ENCODE measurements around the gene KLHL7. TPM values are rescaled to one million over a fixed set of nuclear protein-coding genes. Genes with fewer than 3 reads are reported as not detected.

KLHL7 gene
- total RNA-seq, 2 experiments from 2014 or later = 14.3 to 19.6 TPM

- Histone ChIP-seq H3K4me3 (ENCODE audit: low read length) (no peak overlapping the region), H3K27ac (ENCODE audit: low read depth in 1 of 2, low read length in 2 of 2) (no peak overlapping the region), H3K9me3 (ENCODE audit: control insufficient read depth in 1 of 2, insufficient read depth in 1 of 2, low read length in 2 of 2) (no peaks in the 10 kb centered on the region), H3K27me3 (ENCODE audit: control insufficient read depth in 1 of 2, insufficient read depth in 2 of 2, low read length in 2 of 2) (no peaks in the 10 kb centered on the region), H3K36me3 (ENCODE audit: insufficient read depth, low read length) (peaks cover 18% of the 10 kb centered on the region), H3K4me1 (ENCODE audit: insufficient read depth, low read length) (no peaks in the 10 kb centered on the region)
- ChIA-PET POLR2A (no interaction called here), CTCF (no interaction called here)
- no peak for DNase-seq
- no peaks in the 10 kb centered on the region for H3K9me3 Mint-ChIP-seq
- intact Hi-C loops (cut with DNase I, micrococcal nuclease) = loop anchor here in 1 of 2 experiments (10.0 kb wide), 1 partner anchor 544 kb away; no protein-coding TSS in a partner anchor
- peaks cover 5% of the 10 kb centered on the region for H3K4me1 Mint-ChIP-seq (ENCODE audit: low read depth)
- ATAC-seq (ENCODE audit: poor library complexity) = no peak
- no peak overlapping the region for H3K4me3 Mint-ChIP-seq
- no peak overlapping the region for H3K27ac Mint-ChIP-seq
- H3K36me3 Mint-ChIP-seq (ENCODE audit: low read depth) = peaks cover 51% of the 10 kb centered on the region
- H3K27me3 Mint-ChIP-seq = no peaks in the 10 kb centered on the region
- TF ChIP-seq CTCF (IDR thresholded peaks at IDR 0.05) = no peak
These were observed 15.6 kb downstream of the KLHL7 start for GRCh38 chr7:23121165-23121564.

- H3K36me3 ChIP-seq (ENCODE audit: insufficient read depth, low read length) = peaks cover 22% of the 10 kb centered on the region
- no peak overlapping the region for H3K4me3 ChIP-seq (ENCODE audit: low read length)
- no peaks in the 10 kb centered on the region for H3K9me3 ChIP-seq (ENCODE audit: control insufficient read depth in 1 of 2, insufficient read depth in 1 of 2, low read length in 2 of 2)
- H3K9me3 Mint-ChIP-seq = no peaks in the 10 kb centered on the region
- DNase-seq (no peak), ATAC-seq (ENCODE audit: poor library complexity) (no peak)
- H3K4me3 Mint-ChIP-seq = no peak overlapping the region
- ChIA-PET POLR2A (no interaction called here), CTCF (no interaction called here)
- no peaks in the 10 kb centered on the region for H3K27me3 Mint-ChIP-seq
- no peak overlapping the region for H3K27ac Mint-ChIP-seq
- intact Hi-C loops (cut with DNase I, micrococcal nuclease) = loop anchor here in 1 of 2 experiments (10.0 kb wide), 1 partner anchor 542 kb away; no protein-coding TSS in a partner anchor
- no peak overlapping the region for H3K27ac ChIP-seq (ENCODE audit: low read depth in 1 of 2, low read length in 2 of 2)
- H3K4me1 ChIP-seq (ENCODE audit: insufficient read depth, low read length) = no peaks in the 10 kb centered on the region
- no peaks in the 10 kb centered on the region for H3K4me1 Mint-ChIP-seq (ENCODE audit: low read depth)
- H3K36me3 Mint-ChIP-seq (ENCODE audit: low read depth) = peaks cover 69% of the 10 kb centered on the region
- no peak for TF ChIP-seq CTCF (IDR thresholded peaks at IDR 0.05)
- H3K27me3 ChIP-seq (ENCODE audit: control insufficient read depth in 1 of 2, insufficient read depth in 2 of 2, low read length in 2 of 2) = no peaks in the 10 kb centered on the region
These were observed 17.4 kb downstream of the KLHL7 start for GRCh38 chr7:23123007-23123406.

GRCh38 chr7:23123465-23123864, 17.9 kb downstream of the KLHL7 start:
- Histone ChIP-seq H3K27ac (ENCODE audit: low read depth in 1 of 2, low read length in 2 of 2) (no peak overlapping the region), H3K27me3 (ENCODE audit: control insufficient read depth in 1 of 2, insufficient read depth in 2 of 2, low read length in 2 of 2) (no peaks in the 10 kb centered on the region), H3K36me3 (ENCODE audit: insufficient read depth, low read length) (peaks cover 22% of the 10 kb centered on the region), H3K4me1 (ENCODE audit: insufficient read depth, low read length) (no peaks in the 10 kb centered on the region), H3K4me3 (ENCODE audit: low read length) (no peak overlapping the region), H3K9me3 (ENCODE audit: control insufficient read depth in 1 of 2, insufficient read depth in 1 of 2, low read length in 2 of 2) (no peaks in the 10 kb centered on the region)
- ChIA-PET POLR2A (interaction anchor here (0.8 kb wide), 1 partner anchor 18 kb away, joined by 4 read pairs; the partner anchor contains the start of gene KLHL7), CTCF (no interaction called here)
- no peaks in the 10 kb centered on the region for H3K4me1 Mint-ChIP-seq (ENCODE audit: low read depth)
- H3K9me3 Mint-ChIP-seq = no peaks in the 10 kb centered on the region
- ATAC-seq (ENCODE audit: poor library complexity) = no peak
- peaks cover 69% of the 10 kb centered on the region for H3K36me3 Mint-ChIP-seq (ENCODE audit: low read depth)
- intact Hi-C loops (cut with DNase I, micrococcal nuclease) = loop anchor here in 1 of 2 experiments (10.0 kb wide), 1 partner anchor 541 kb away; no protein-coding TSS in a partner anchor
- DNase-seq = no peak
- no peak for TF ChIP-seq CTCF (IDR thresholded peaks at IDR 0.05)
- no peaks in the 10 kb centered on the region for H3K27me3 Mint-ChIP-seq
- H3K27ac Mint-ChIP-seq = no peak overlapping the region
- H3K4me3 Mint-ChIP-seq = no peak overlapping the region

Measured in CD4-positive, alpha-beta T cell (primary cell).